T-helper 2 cell treated with Interferon-gamma antibody and Interleukin-4, amounts not matched to agents 100 ng/mL and 5 ng/mL, for 36 hours (primary cell): Measurements from ENCODE around the gene STK40. TPM values are rescaled to one million over a fixed set of nuclear protein-coding genes. Genes with fewer than 3 reads are reported as not detected.

Experiments
- total RNA-seq: library from RNA; stranded (reverse); gene quantifications from 2 replicates; pipeline ENCODE4 v1.2.3, GENCODE V29; 2022

STK40 gene
- total RNA-seq, 1 donor from 2014 or later, result 48.7 TPM

Other genes with a start within 250 kb of the STK40 start
- 61.7 and 63.6 TPM in 2 replicates for gene TRAPPC3, start 236.4 kb downstream of the STK40 start, total RNA-seq
- gene MAP7D1, start 229.8 kb downstream of the STK40 start, total RNA-seq, result 212 TPM in 2 replicates
- 147 and 152 TPM in 2 replicates for gene THRAP3, start 161.5 kb downstream of the STK40 start, total RNA-seq
- 6.7 and 7.6 TPM in 2 replicates for gene SH3D21, start 79.6 kb downstream of the STK40 start, total RNA-seq
- 8.3 and 9.0 TPM in 2 replicates for gene EVA1B, start 62.3 kb downstream of the STK40 start, total RNA-seq
- 44.1 and 44.8 TPM in 2 replicates for gene LSM10, start 12.0 kb upstream of the STK40 start, total RNA-seq
- gene OSCP1, start 64.5 kb upstream of the STK40 start, total RNA-seq, result 0.82 and 0.89 TPM in 2 replicates
- 97.6 and 101 TPM in 2 replicates for gene MRPS15, start 78.5 kb upstream of the STK40 start, total RNA-seq
- gene CSF3R, start 97.0 kb upstream of the STK40 start, total RNA-seq, result 0.93 and 1.2 TPM in 2 replicates